Trophoblast cell (in vitro differentiated cells and primary cell): ENCODE data around the gene KLC3.

ENCODE experiments used
- DNase-seq, 2 donors: peaks; one replicate each; pipeline ENCODE4 v3.0.0-alpha.2; 2016
- H2AFZ ChIP-seq: 2 replicates; pipeline ENCODE4 v1.6.1; 2013; ENCODE audit warnings: low read length, moderate library complexity, mild to moderate bottlenecking; ENCODE audit not compliant: insufficient read depth, poor library complexity
- H2AK5ac ChIP-seq: 2 replicates; pipeline ENCODE4 v1.6.1; 2013; ENCODE audit warnings: mild to moderate bottlenecking, low read length
- H2BK120ac ChIP-seq: 2 replicates; pipeline ENCODE4 v1.6.1; 2013; ENCODE audit warnings: low read length, mild to moderate bottlenecking, moderate library complexity; ENCODE audit not compliant: insufficient read depth, poor library complexity
- H2BK12ac ChIP-seq: 2 replicates; pipeline ENCODE4 v1.6.1; 2013; ENCODE audit warnings: mild to moderate bottlenecking, low read length, moderate library complexity
- H2BK5ac ChIP-seq: 2 replicates; pipeline ENCODE4 v1.6.1; 2013; ENCODE audit warnings: low read length, low read depth, moderate library complexity, mild to moderate bottlenecking; ENCODE audit not compliant: poor library complexity
- H3K14ac ChIP-seq: 2 replicates; pipeline ENCODE4 v1.6.1; 2013; ENCODE audit warnings: mild to moderate bottlenecking, low read length
- H3K18ac ChIP-seq: 2 replicates; pipeline ENCODE4 v1.6.1; 2013; ENCODE audit warnings: mild to moderate bottlenecking, low read length
- H3K23ac ChIP-seq: 2 replicates; pipeline ENCODE4 v1.6.1; 2013; ENCODE audit warnings: low read length
- H3K27ac ChIP-seq: 2 replicates; pipeline ENCODE4 v1.5.1; 2013; ENCODE audit warnings: low read depth, mild to moderate bottlenecking, inconsistent platforms, low read length, moderate library complexity
- H3K27me3 ChIP-seq: 2 replicates; pipeline ENCODE4 v1.6.1; 2013; ENCODE audit warnings: inconsistent platforms, mild to moderate bottlenecking, low read length, moderate library complexity; ENCODE audit not compliant: insufficient read depth
- H3K36me3 ChIP-seq, 2 experiments: 1 replicate in 1 of 2; 2 replicates in 1 of 2; pipeline ENCODE4 v1.6.1; 2013; ENCODE audit warnings: low read length in 2 of 2, mild to moderate bottlenecking in 2 of 2, moderate library complexity in 1 of 2; ENCODE audit not compliant: insufficient read depth in 2 of 2, control insufficient read depth in 1 of 2
- H3K4ac ChIP-seq: 2 replicates; pipeline ENCODE4 v1.6.1; 2013; ENCODE audit warnings: low read depth, mild to moderate bottlenecking, low read length, moderate library complexity
- H3K4me1 ChIP-seq, 2 experiments: 1 replicate in 1 of 2; 2 replicates in 1 of 2; pipeline ENCODE4 v1.6.1; 2013; ENCODE audit warnings: low read length in 2 of 2, mild to moderate bottlenecking in 2 of 2, moderate library complexity in 1 of 2; ENCODE audit not compliant: insufficient read depth in 2 of 2, control insufficient read depth in 1 of 2
- H3K4me2 ChIP-seq: 2 replicates; pipeline ENCODE4 v1.6.1; 2013; ENCODE audit warnings: inconsistent platforms, mild to moderate bottlenecking, low read length, moderate library complexity
- H3K4me3 ChIP-seq: 2 replicates; pipeline ENCODE4 v1.5.1; 2013; ENCODE audit warnings: mild to moderate bottlenecking, low read depth, low read length, inconsistent platforms
- H3K79me1 ChIP-seq: one replicate; pipeline ENCODE4 v1.6.1; 2013; ENCODE audit warnings: low read length
- H3K79me2 ChIP-seq: 2 replicates; pipeline ENCODE4 v1.6.1; 2013; ENCODE audit warnings: low read length, mild to moderate bottlenecking; ENCODE audit not compliant: control insufficient read depth, insufficient read depth, poor library complexity
- H3K9ac ChIP-seq: 2 replicates; pipeline ENCODE4 v1.6.1; 2013; ENCODE audit warnings: mild to moderate bottlenecking, low read length
- H3K9me3 ChIP-seq: 2 replicates; pipeline ENCODE4 v1.6.1; 2013; ENCODE audit warnings: low read depth, mild to moderate bottlenecking, control low read depth, inconsistent platforms, low read length; ENCODE audit not compliant: insufficient read depth
- H4K12ac ChIP-seq: 2 replicates; pipeline ENCODE4 v1.6.1; 2013; ENCODE audit warnings: low read depth, mild to moderate bottlenecking, low read length, moderate library complexity
- H4K8ac ChIP-seq: 2 replicates; pipeline ENCODE4 v1.6.1; 2013; ENCODE audit warnings: low read depth, mild to moderate bottlenecking, low read length, moderate library complexity
- H4K91ac ChIP-seq: one replicate; pipeline ENCODE4 v1.6.1; 2013; ENCODE audit warnings: low read depth, mild to moderate bottlenecking, low read length, moderate library complexity
- WGBS: extraction: QIAGEN DNeasy Blood & Tissue Kit; methylation state at CpG from one replicate; pipeline ENCODE4 v1.1.7; 2013; ENCODE audit warnings: missing lambda C conversion rate; ENCODE audit not compliant: insufficient read length, insufficient coverage; ENCODE audit errors: extremely low coverage; 5-methylcytosine and 5-hydroxymethylcytosine counted together

The KLC3 gene

GRCh38 chr19:45348367-45349125 lies 8.0 kb downstream of the KLC3 start:
- no peak overlapping the region for H2AK5ac ChIP-seq
- H2BK5ac ChIP-seq = no peak overlapping the region
- no peaks in the 10 kb centered on the region for H3K79me2 ChIP-seq
- no peak overlapping the region for H4K91ac ChIP-seq
- no CpG with 5 or more reads among the region's 23 CpGs for WGBS
- H3K14ac ChIP-seq = no peak overlapping the region
- H3K9me3 ChIP-seq = peaks cover 4% of the 10 kb centered on the region
- no peak overlapping the region for H2BK12ac ChIP-seq
- H3K27me3 ChIP-seq = no peaks in the 10 kb centered on the region
- H2BK120ac ChIP-seq = no peak overlapping the region
- no peak for DNase-seq
- no peaks in the 10 kb centered on the region for H3K79me1 ChIP-seq
- H3K4me1 ChIP-seq = no peaks in the 10 kb centered on the region
- H2AFZ ChIP-seq = no peak overlapping the region
- H4K12ac ChIP-seq = no peak overlapping the region
- H3K4ac ChIP-seq = no peak overlapping the region
- H3K4me3 ChIP-seq = no peak overlapping the region
- no peak overlapping the region for H3K9ac ChIP-seq
- H3K27ac ChIP-seq = no peak overlapping the region
- no peak overlapping the region for H3K18ac ChIP-seq
- H3K4me2 ChIP-seq = no peak overlapping the region
- no peak overlapping the region for H3K23ac ChIP-seq
- H3K36me3 ChIP-seq = peaks cover 38 to 46% of the 10 kb centered on the region in 2 experiments
- H4K8ac ChIP-seq = no peak overlapping the region

- Histone ChIP-seq H3K4me3 (no peak overlapping the region), H4K91ac (no peak overlapping the region), H2BK12ac (no peak overlapping the region), H3K27me3 (no peaks in the 10 kb centered on the region), H2AK5ac (no peak overlapping the region), H3K4ac (no peak overlapping the region), H3K4me1 (no peaks in the 10 kb centered on the region), H3K4me2 (no peak overlapping the region), H3K36me3 (peaks cover 41 to 51% of the 10 kb centered on the region in 2 experiments), H3K79me2 (no peaks in the 10 kb centered on the region), H2BK120ac (no peak overlapping the region), H3K23ac (no peak overlapping the region), H4K8ac (no peak overlapping the region), H2BK5ac (no peak overlapping the region), H4K12ac (no peak overlapping the region), H3K9me3 (peaks cover 4% of the 10 kb centered on the region), H3K79me1 (no peaks in the 10 kb centered on the region), H3K27ac (no peak overlapping the region), H2AFZ (no peak overlapping the region), H3K14ac (no peak overlapping the region), H3K9ac (no peak overlapping the region), H3K18ac (no peak overlapping the region)
- DNase-seq = no peak
- no CpG with 5 or more reads among the region's 3 CpGs for WGBS
Observed at GRCh38 chr19:45349126-45349415, 8.5 kb downstream of the KLC3 start.

GRCh38 chr19:45349430-45349941 lies 8.9 kb downstream of the KLC3 start:
- no peak for DNase-seq
- no peak overlapping the region for H3K18ac ChIP-seq
- H2BK12ac ChIP-seq = no peak overlapping the region
- WGBS = no CpG with 5 or more reads among the region's 17 CpGs
- no peak overlapping the region for H3K9ac ChIP-seq
- no peaks in the 10 kb centered on the region for H3K27me3 ChIP-seq
- no peak overlapping the region for H2AFZ ChIP-seq
- H3K23ac ChIP-seq = no peak overlapping the region
- no peak overlapping the region for H3K27ac ChIP-seq
- H4K8ac ChIP-seq = no peak overlapping the region
- H4K91ac ChIP-seq = no peak overlapping the region
- no peaks in the 10 kb centered on the region for H3K4me1 ChIP-seq
- no peak overlapping the region for H2AK5ac ChIP-seq
- H3K4ac ChIP-seq = no peak overlapping the region
- H3K9me3 ChIP-seq = peaks cover 4% of the 10 kb centered on the region
- no peak overlapping the region for H2BK120ac ChIP-seq
- no peak overlapping the region for H4K12ac ChIP-seq
- H3K14ac ChIP-seq = no peak overlapping the region
- peaks cover 46 to 55% of the 10 kb centered on the region in 2 experiments for H3K36me3 ChIP-seq
- H2BK5ac ChIP-seq = no peak overlapping the region
- H3K4me2 ChIP-seq = no peak overlapping the region
- no peaks in the 10 kb centered on the region for H3K79me1 ChIP-seq
- no peaks in the 10 kb centered on the region for H3K79me2 ChIP-seq
- no peak overlapping the region for H3K4me3 ChIP-seq

GRCh38 chr19:45350477-45351058 lies 10.0 kb downstream of the KLC3 start:
- no peak overlapping the region for H3K18ac ChIP-seq
- H3K79me2 ChIP-seq = no peaks in the 10 kb centered on the region
- DNase-seq = no peak
- no peak overlapping the region for H2BK12ac ChIP-seq
- no peak overlapping the region for H3K14ac ChIP-seq
- H3K27ac ChIP-seq = no peak overlapping the region
- no peaks in the 10 kb centered on the region for H3K79me1 ChIP-seq
- H3K23ac ChIP-seq = no peak overlapping the region
- H4K8ac ChIP-seq = no peak overlapping the region
- no peak overlapping the region for H2AFZ ChIP-seq
- H3K4me3 ChIP-seq = no peak overlapping the region
- no peaks in the 10 kb centered on the region for H3K4me1 ChIP-seq
- no peak overlapping the region for H4K91ac ChIP-seq
- H3K4me2 ChIP-seq = no peak overlapping the region
- no peak overlapping the region for H2BK120ac ChIP-seq
- H3K9ac ChIP-seq = no peak overlapping the region
- peaks cover 6% of the 10 kb centered on the region for H3K9me3 ChIP-seq
- no peak overlapping the region for H2AK5ac ChIP-seq
- H3K36me3 ChIP-seq = peaks cover 55 to 64% of the 10 kb centered on the region in 2 experiments
- H3K4ac ChIP-seq = no peak overlapping the region
- WGBS = no CpG with 5 or more reads among the region's 17 CpGs
- H4K12ac ChIP-seq = no peak overlapping the region
- no peaks in the 10 kb centered on the region for H3K27me3 ChIP-seq
- H2BK5ac ChIP-seq = no peak overlapping the region
